SK-N-SH (cell line): ENCODE results near the gene GPR82.

ENCODE experiments used
- JUND ChIP-seq: IDR thresholded peaks from 2 replicates; pipeline ENCODE4 v1.4.0; 2012
- POLR2AphosphoS5 ChIP-seq: IDR thresholded peaks from 2 replicates; pipeline ENCODE4 v1.6.1; 2012; ENCODE audit warnings: low read depth, low read length
- RFX5 ChIP-seq: IDR thresholded peaks from 2 replicates; pipeline ENCODE4 v1.6.1; 2012; ENCODE audit warnings: mild to moderate bottlenecking, improper control_type of control experiment, low read length
- TAF1 ChIP-seq: IDR thresholded peaks from 2 replicates; pipeline ENCODE4 v1.6.1; 2012; ENCODE audit warnings: low read depth, mild to moderate bottlenecking, low read length, moderate library complexity, borderline replicate concordance
- TCF12 ChIP-seq: IDR thresholded peaks from 2 replicates; pipeline ENCODE4 v1.4.0; 2012
- TF ChIP-seq, protein P1 (sequence below): fragments of 200-600 bp; sonication (generic); IDR thresholded peaks from 2 replicates; pipeline ENCODE4 v1.6.1; 2017; ENCODE audit warnings: antibody characterized with exemption, mild to moderate bottlenecking, moderate library complexity

DNA sequence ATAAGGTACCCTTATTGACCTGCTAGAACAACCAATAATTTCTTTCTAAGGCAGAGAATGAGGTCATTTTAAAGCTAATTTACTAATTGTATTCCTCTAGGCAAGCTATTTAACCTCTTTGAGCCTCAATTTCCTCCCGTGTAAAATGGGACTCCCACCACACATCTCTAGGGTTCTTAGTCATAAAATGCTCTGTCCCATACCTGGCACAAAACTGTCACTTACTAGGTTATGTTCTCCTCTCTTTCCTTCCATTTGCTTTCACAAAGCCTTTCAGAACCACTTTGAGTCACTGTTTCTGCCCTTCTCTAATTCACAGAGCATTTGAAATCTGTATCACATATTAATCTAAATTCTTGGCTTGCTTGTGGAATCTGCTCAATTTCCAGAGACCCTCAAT lies 2.4 kb upstream of the GPR82 start:
- TF ChIP-seq RFX5 (no peak), TCF12 (no peak), TAF1 (no peak), POLR2AphosphoS5 (no peak), JUND (no peak)
- TF ChIP-seq, protein P1, sequence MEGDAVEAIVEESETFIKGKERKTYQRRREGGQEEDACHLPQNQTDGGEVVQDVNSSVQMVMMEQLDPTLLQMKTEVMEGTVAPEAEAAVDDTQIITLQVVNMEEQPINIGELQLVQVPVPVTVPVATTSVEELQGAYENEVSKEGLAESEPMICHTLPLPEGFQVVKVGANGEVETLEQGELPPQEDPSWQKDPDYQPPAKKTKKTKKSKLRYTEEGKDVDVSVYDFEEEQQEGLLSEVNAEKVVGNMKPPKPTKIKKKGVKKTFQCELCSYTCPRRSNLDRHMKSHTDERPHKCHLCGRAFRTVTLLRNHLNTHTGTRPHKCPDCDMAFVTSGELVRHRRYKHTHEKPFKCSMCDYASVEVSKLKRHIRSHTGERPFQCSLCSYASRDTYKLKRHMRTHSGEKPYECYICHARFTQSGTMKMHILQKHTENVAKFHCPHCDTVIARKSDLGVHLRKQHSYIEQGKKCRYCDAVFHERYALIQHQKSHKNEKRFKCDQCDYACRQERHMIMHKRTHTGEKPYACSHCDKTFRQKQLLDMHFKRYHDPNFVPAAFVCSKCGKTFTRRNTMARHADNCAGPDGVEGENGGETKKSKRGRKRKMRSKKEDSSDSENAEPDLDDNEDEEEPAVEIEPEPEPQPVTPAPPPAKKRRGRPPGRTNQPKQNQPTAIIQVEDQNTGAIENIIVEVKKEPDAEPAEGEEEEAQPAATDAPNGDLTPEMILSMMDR, result no peak
